HUES6 (cell line): ENCODE measurements around the gene ALDH5A1.

Experiments
- H3K27ac ChIP-seq: 2 replicates; pipeline ENCODE4 v1.7.0; 2013; ENCODE audit warnings: low read depth, mild to moderate bottlenecking, low read length, inconsistent platforms
- H3K27me3 ChIP-seq: 2 replicates; pipeline ENCODE4 v1.6.1; 2013; ENCODE audit warnings: low read length; ENCODE audit not compliant: control insufficient read depth, insufficient read depth
- H3K36me3 ChIP-seq: 2 replicates; pipeline ENCODE4 v1.6.1; 2013; ENCODE audit warnings: low read length; ENCODE audit not compliant: control insufficient read depth, insufficient read depth
- H3K4me1 ChIP-seq: 2 replicates; pipeline ENCODE4 v1.6.1; 2013; ENCODE audit warnings: low read length; ENCODE audit not compliant: control insufficient read depth, insufficient read depth
- H3K4me3 ChIP-seq: 2 replicates; pipeline ENCODE4 v1.5.1; 2013; ENCODE audit warnings: low read depth, low read length
- H3K9ac ChIP-seq: one replicate; pipeline ENCODE4 v1.6.1; 2013; ENCODE audit warnings: mild to moderate bottlenecking, low read length
- H3K9me3 ChIP-seq: 2 replicates; pipeline ENCODE4 v1.6.1; 2013; ENCODE audit warnings: low read depth, low read length; ENCODE audit not compliant: control insufficient read depth, insufficient read depth

Gene ALDH5A1

GRCh38 chr6:24458941-24459340 lies 35.8 kb upstream of the ALDH5A1 start:
- no peaks in the 10 kb centered on the region for H3K9me3 ChIP-seq
- no peaks in the 10 kb centered on the region for H3K27me3 ChIP-seq
- H3K27ac ChIP-seq: no peak overlapping the region
- no peaks in the 10 kb centered on the region for H3K4me1 ChIP-seq
- H3K9ac ChIP-seq: no peak overlapping the region
- no peak overlapping the region for H3K4me3 ChIP-seq
- no peaks in the 10 kb centered on the region for H3K36me3 ChIP-seq

- Histone ChIP-seq H3K36me3 (no peaks in the 10 kb centered on the region), H3K4me1 (no peaks in the 10 kb centered on the region), H3K27me3 (no peaks in the 10 kb centered on the region), H3K4me3 (no peak overlapping the region), H3K27ac (no peak overlapping the region), H3K9ac (no peak overlapping the region), H3K9me3 (no peaks in the 10 kb centered on the region)
Measured at GRCh38 chr6:24460966-24461365, 33.8 kb upstream of the ALDH5A1 start.

- no peak overlapping the region for H3K27ac ChIP-seq
- no peak overlapping the region for H3K9ac ChIP-seq
- H3K9me3 ChIP-seq: no peaks in the 10 kb centered on the region
- no peak overlapping the region for H3K4me3 ChIP-seq
- no peaks in the 10 kb centered on the region for H3K36me3 ChIP-seq
- no peaks in the 10 kb centered on the region for H3K27me3 ChIP-seq
- H3K4me1 ChIP-seq: no peaks in the 10 kb centered on the region
Measured at GRCh38 chr6:24464253-24465038, 30.3 kb upstream of the ALDH5A1 start.

- Histone ChIP-seq H3K27ac (no peak overlapping the region), H3K4me1 (no peaks in the 10 kb centered on the region), H3K9ac (no peak overlapping the region), H3K27me3 (no peaks in the 10 kb centered on the region), H3K36me3 (no peaks in the 10 kb centered on the region), H3K4me3 (no peak overlapping the region), H3K9me3 (no peaks in the 10 kb centered on the region)
Measured at GRCh38 chr6:24469811-24470210, 25.0 kb upstream of the ALDH5A1 start.

GRCh38 chr6:24472181-24472580 lies 22.6 kb upstream of the ALDH5A1 start:
- H3K36me3 ChIP-seq: no peaks in the 10 kb centered on the region
- no peak overlapping the region for H3K27ac ChIP-seq
- H3K4me1 ChIP-seq: no peaks in the 10 kb centered on the region

GRCh38 chr6:24476631-24477030 lies 18.1 kb upstream of the ALDH5A1 start:
- H3K4me1 ChIP-seq: no peaks in the 10 kb centered on the region
- no peaks in the 10 kb centered on the region for H3K36me3 ChIP-seq
- H3K9me3 ChIP-seq: peaks cover 10% of the 10 kb centered on the region

More at GRCh38 chr6:24472181-24472580, 22.6 kb upstream of the ALDH5A1 start:
- no peak overlapping the region for H3K9ac ChIP-seq
- H3K4me3 ChIP-seq: no peak overlapping the region
- H3K27me3 ChIP-seq: no peaks in the 10 kb centered on the region
- no peaks in the 10 kb centered on the region for H3K9me3 ChIP-seq

GRCh38 chr6:24477070-24477469 lies 17.7 kb upstream of the ALDH5A1 start:
- Histone ChIP-seq H3K4me3 (no peak overlapping the region), H3K36me3 (no peaks in the 10 kb centered on the region), H3K27me3 (no peaks in the 10 kb centered on the region), H3K4me1 (no peaks in the 10 kb centered on the region), H3K9me3 (peaks cover 10% of the 10 kb centered on the region), H3K27ac (no peak overlapping the region), H3K9ac (no peak overlapping the region)

More at GRCh38 chr6:24476631-24477030, 18.1 kb upstream of the ALDH5A1 start:
- Histone ChIP-seq H3K27me3 (no peaks in the 10 kb centered on the region), H3K4me3 (no peak overlapping the region), H3K27ac (no peak overlapping the region), H3K9ac (no peak overlapping the region)

GRCh38 chr6:24478903-24479302 lies 15.9 kb upstream of the ALDH5A1 start:
- Histone ChIP-seq H3K27me3 (no peaks in the 10 kb centered on the region), H3K9me3 (peaks cover 10% of the 10 kb centered on the region), H3K27ac (no peak overlapping the region), H3K9ac (no peak overlapping the region), H3K4me3 (no peak overlapping the region), H3K36me3 (no peaks in the 10 kb centered on the region), H3K4me1 (no peaks in the 10 kb centered on the region)

- Histone ChIP-seq H3K9me3 (peaks cover 10% of the 10 kb centered on the region), H3K27ac (no peak overlapping the region), H3K4me1 (no peaks in the 10 kb centered on the region), H3K4me3 (no peak overlapping the region), H3K9ac (no peak overlapping the region), H3K27me3 (no peaks in the 10 kb centered on the region), H3K36me3 (no peaks in the 10 kb centered on the region)
Measured at GRCh38 chr6:24480705-24481104, 14.1 kb upstream of the ALDH5A1 start.

GRCh38 chr6:24481449-24481848 lies 13.3 kb upstream of the ALDH5A1 start:
- no peak overlapping the region for H3K9ac ChIP-seq
- H3K36me3 ChIP-seq: no peaks in the 10 kb centered on the region
- H3K4me1 ChIP-seq: no peaks in the 10 kb centered on the region
- no peak overlapping the region for H3K4me3 ChIP-seq
- no peak overlapping the region for H3K27ac ChIP-seq
- H3K27me3 ChIP-seq: no peaks in the 10 kb centered on the region
- H3K9me3 ChIP-seq: peaks cover 10% of the 10 kb centered on the region

GRCh38 chr6:24484657-24485323 lies 10.0 kb upstream of the ALDH5A1 start:
- Histone ChIP-seq H3K4me1 (no peaks in the 10 kb centered on the region), H3K27me3 (no peaks in the 10 kb centered on the region), H3K9ac (no peak overlapping the region), H3K4me3 (no peak overlapping the region), H3K9me3 (0 out of 2 replicates have a peak, but pooled peaks cover 4% of the 10 kb centered on the region), H3K36me3 (no peaks in the 10 kb centered on the region), H3K27ac (no peak overlapping the region)
